Sigmoid colon (tissue), 7 donors: ENCODE measurements around the gene DENND5B. TPM values are rescaled to one million over a fixed set of nuclear protein-coding genes. Genes with fewer than 3 reads are reported as not detected.

Experiments used
- DNase-seq: peaks from one replicate; pipeline ENCODE4 v3.0.0-alpha.2; 2019
- H3K27ac ChIP-seq, 4 donors: fragments of 200-600 bp; sonication (generic); one replicate each; pipeline ENCODE4 v1.5.1; 2016 to 2019; ENCODE audit warnings: mild to moderate bottlenecking in 1 of 4
- H3K27me3 ChIP-seq, 3 donors: fragments of 200-600 bp; sonication (generic); one replicate each; pipeline ENCODE4 v1.5.1; 2019; ENCODE audit warnings: mild to moderate bottlenecking in 1 of 3
- H3K36me3 ChIP-seq, 4 donors: fragments of 200-600 bp; sonication (generic); one replicate each; pipeline ENCODE4 v1.5.1; 2016 to 2019
- H3K4me1 ChIP-seq, 4 donors: fragments of 200-600 bp; sonication (generic); one replicate each; pipeline ENCODE4 v1.5.1; 2017 to 2019
- H3K4me3 ChIP-seq, 4 donors: fragments of 200-600 bp; sonication (generic); one replicate each; pipeline ENCODE4 v1.5.1; 2017 to 2019; ENCODE audit warnings: mild to moderate bottlenecking in 2 of 4, moderate library complexity in 1 of 4
- H3K9me3 ChIP-seq, 4 donors: fragments of 200-600 bp in 3 of 4; sonication (generic) in 3 of 4; one replicate each; pipeline versions ENCODE4 v1.5.1 to v1.6.1; 2013 to 2019
- CTCF ChIP-seq, 4 experiments: fragments of 450-650 bp in 3 of 4; fragments of 200-600 bp in 1 of 4; IDR thresholded peaks; one replicate each; pipeline ENCODE4 v1.5.1; 2016 to 2019; ENCODE audit warnings: antibody characterized with exemption in 4 of 4, mild to moderate bottlenecking in 3 of 4, moderate library complexity in 2 of 4
- EP300 ChIP-seq, 4 donors: sonication (generic); formaldehyde crosslinking; IDR thresholded peaks; one replicate each; pipeline ENCODE4 v1.6.1; 2017; ENCODE audit warnings: antibody characterized with exemption in 4 of 4
- POLR2A ChIP-seq, 2 donors: fragments of 450-650 bp; IDR thresholded peaks; one replicate each; pipeline ENCODE4 v1.6.1; 2016; ENCODE audit warnings: antibody characterized with exemption in 2 of 2, mild to moderate bottlenecking in 2 of 2, moderate library complexity in 2 of 2
- POLR2AphosphoS5 ChIP-seq, 4 donors: sonication (generic); formaldehyde crosslinking; IDR thresholded peaks; one replicate each; pipeline ENCODE4 v1.6.1; 2017; ENCODE audit warnings: antibody characterized with exemption in 4 of 4
- WGBS, 2 donors: extraction: QIAGEN DNeasy Blood & Tissue Kit; methylation state at CpG; one replicate each; pipeline ENCODE4 v1.1.7; 2013; 5-methylcytosine and 5-hydroxymethylcytosine counted together
- intact Hi-C: fragments of 100-400 bp; cut with DNase I; formaldehyde crosslinking; loops from one replicate; pipeline ENCODE4 v1.15.1; 2023
- polyA plus RNA-seq, 3 donors: library from polyadenylated mRNA; stranded (reverse); fragments of 200-250 nt; gene quantifications; one replicate each; pipeline ENCODE4 v1.2.3, GENCODE V29; 2013
- total RNA-seq, 4 donors: library from RNA; depleted of rRNA; stranded (reverse); fragments of >200 nt; gene quantifications; one replicate each; pipeline ENCODE4 v1.1.0, GENCODE V29; 2016
- donor health status: healthy with polysubstance abuse.
- donor health status: Bipolar disorder and iron deficiency.
- donor health status: healthy.

DENND5B gene
- total and polyA plus RNA-seq, 7 donors, result 2.4 to 34.3 (median 19.5) TPM

- H3K36me3 ChIP-seq, result no peaks in the 10 kb centered on the region
- H3K4me3 ChIP-seq, result no peak overlapping the region
- no peak for TF ChIP-seq CTCF (IDR thresholded peaks at IDR 0.05)
- TF ChIP-seq POLR2A (IDR thresholded peaks at IDR 0.05), result no peak
- TF ChIP-seq POLR2AphosphoS5 (IDR thresholded peaks at IDR 0.05), result no peak
- no peak for TF ChIP-seq EP300 (IDR thresholded peaks at IDR 0.05)
- H3K9me3 ChIP-seq, result no peaks in the 10 kb centered on the region
- WGBS, 2 donors, result 93 to 94% methylated on average over 11 of the region's 11 CpGs
- intact Hi-C loops, result no loop called here
- H3K27me3 ChIP-seq, result no peaks in the 10 kb centered on the region
- no peak overlapping the region for H3K27ac ChIP-seq
- no peak for DNase-seq
- peaks cover 0 to 7% (median 3%) of the 10 kb centered on the region in 4 donors for H3K4me1 ChIP-seq
Observed at GRCh38 chr12:31366104-31366621, 224.8 kb downstream of the DENND5B start.

- no peaks in the 10 kb centered on the region for H3K27me3 ChIP-seq
- no peak for DNase-seq
- no peak overlapping the region for H3K27ac ChIP-seq
- H3K4me3 ChIP-seq, result no peak overlapping the region
- no peaks in the 10 kb centered on the region for H3K4me1 ChIP-seq
- H3K36me3 ChIP-seq, result no peaks in the 10 kb centered on the region
- 76 to 87% methylated on average over 2 of the region's 2 CpGs for WGBS, 2 donors
- intact Hi-C loops, result no loop called here
- TF ChIP-seq POLR2A (IDR thresholded peaks at IDR 0.05) (no peak), CTCF (IDR thresholded peaks at IDR 0.05) (no peak), EP300 (IDR thresholded peaks at IDR 0.05) (no peak), POLR2AphosphoS5 (IDR thresholded peaks at IDR 0.05) (no peak)
- no peaks in the 10 kb centered on the region for H3K9me3 ChIP-seq
Observed at GRCh38 chr12:31363831-31364230, 227.1 kb downstream of the DENND5B start.

GRCh38 chr12:31363416-31363809 lies 227.5 kb downstream of the DENND5B start:
- 38 to 54% methylated on average over 6 of the region's 6 CpGs for WGBS, 2 donors
- intact Hi-C loops, result no loop called here
- no peak for TF ChIP-seq POLR2A (IDR thresholded peaks at IDR 0.05)
- no peak for TF ChIP-seq EP300 (IDR thresholded peaks at IDR 0.05)
- TF ChIP-seq CTCF (IDR thresholded peaks at IDR 0.05), result no peak
- TF ChIP-seq POLR2AphosphoS5 (IDR thresholded peaks at IDR 0.05), result no peak

GRCh38 chr12:31362759-31363415 lies 228.0 kb downstream of the DENND5B start:
- Histone ChIP-seq H3K27ac (no peak overlapping the region), H3K4me1 (no peaks in the 10 kb centered on the region)
- intact Hi-C loops, result no loop called here

More at GRCh38 chr12:31363416-31363809, 227.5 kb downstream of the DENND5B start:
- H3K4me1 ChIP-seq, result no peaks in the 10 kb centered on the region
- H3K4me3 ChIP-seq, result no peak overlapping the region
- DNase-seq, result no peak
- H3K36me3 ChIP-seq, result no peaks in the 10 kb centered on the region
- H3K27me3 ChIP-seq, result no peaks in the 10 kb centered on the region
- no peak overlapping the region for H3K27ac ChIP-seq
- H3K9me3 ChIP-seq, result no peaks in the 10 kb centered on the region

More at GRCh38 chr12:31362759-31363415, 228.0 kb downstream of the DENND5B start:
- Histone ChIP-seq H3K4me3 (no peak overlapping the region), H3K9me3 (no peaks in the 10 kb centered on the region), H3K27me3 (no peaks in the 10 kb centered on the region), H3K36me3 (no peaks in the 10 kb centered on the region)
- no peak for DNase-seq
- 6 to 19% methylated on average over 6 of the region's 6 CpGs for WGBS, 2 donors
- TF ChIP-seq POLR2AphosphoS5 (IDR thresholded peaks at IDR 0.05) (no peak), CTCF (IDR thresholded peaks at IDR 0.05) (no peak), POLR2A (IDR thresholded peaks at IDR 0.05) (no peak), EP300 (IDR thresholded peaks at IDR 0.05) (no peak)
